ENCODE results near the gene DSCAM. TPM values are rescaled to one million over a fixed set of nuclear protein-coding genes. Genes with fewer than 3 reads are reported as not detected.
"Not testable (repeated sequence)": the region's sequence is repeated elsewhere in the genome, so short reads cannot be mapped to it uniquely, and the experiment has no call there.

Gene DSCAM
- total RNA-seq, 1 donor from 2014 or later: not detected

- no peak for DNase-seq (ENCODE audit: extremely low read depth, low read depth, low spot score)
Observed at GRCh38 chr21:40074710-40075109, 772.2 kb downstream of the DSCAM start.

- no peak for DNase-seq (ENCODE audit: extremely low read depth, low read depth, low spot score)
Observed at GRCh38 chr21:40074198-40074597, 772.8 kb downstream of the DSCAM start.

GRCh38 chr21:40073642-40074041 is 773.3 kb downstream of the DSCAM start:
- no peak for DNase-seq (ENCODE audit: extremely low read depth, low read depth, low spot score)

- no peak for DNase-seq (ENCODE audit: extremely low read depth, low read depth, low spot score)
Observed at GRCh38 chr21:40070871-40071270, 776.1 kb downstream of the DSCAM start.

GRCh38 chr21:40067751-40068150 is 779.2 kb downstream of the DSCAM start:
- no peak for DNase-seq (ENCODE audit: extremely low read depth, low read depth, low spot score)

GRCh38 chr21:40066221-40066620 is 780.7 kb downstream of the DSCAM start:
- DNase-seq (ENCODE audit: extremely low read depth, low read depth, low spot score): no peak

GRCh38 chr21:40060083-40060677 is 786.8 kb downstream of the DSCAM start:
- DNase-seq (ENCODE audit: extremely low read depth, low read depth, low spot score): no peak

GRCh38 chr21:40057331-40057730 is 789.6 kb downstream of the DSCAM start:
- DNase-seq (ENCODE audit: extremely low read depth, low read depth, low spot score): no peak

GRCh38 chr21:40056031-40056430 is 790.9 kb downstream of the DSCAM start:
- no peak for DNase-seq (ENCODE audit: extremely low read depth, low read depth, low spot score)

- no peak for DNase-seq (ENCODE audit: extremely low read depth, low read depth, low spot score)
Observed at GRCh38 chr21:40054403-40054802, 792.6 kb downstream of the DSCAM start.

- DNase-seq (ENCODE audit: extremely low read depth, low read depth, low spot score): no peak
Observed at GRCh38 chr21:40053007-40053406, 794.0 kb downstream of the DSCAM start.

GRCh38 chr21:40052276-40052675 is 794.7 kb downstream of the DSCAM start:
- no peak for DNase-seq (ENCODE audit: extremely low read depth, low read depth, low spot score)

GRCh38 chr21:40051801-40052200 is 795.2 kb downstream of the DSCAM start:
- no peak for DNase-seq (ENCODE audit: extremely low read depth, low read depth, low spot score)

GRCh38 chr21:40049931-40050290 is 797.0 kb downstream of the DSCAM start:
- DNase-seq (ENCODE audit: extremely low read depth, low read depth, low spot score): no peak

- no peak for DNase-seq (ENCODE audit: extremely low read depth, low read depth, low spot score)
Observed at GRCh38 chr21:40049031-40049930, 797.7 kb downstream of the DSCAM start.

GRCh38 chr21:40047993-40048730 is 798.8 kb downstream of the DSCAM start:
- no peak for DNase-seq (ENCODE audit: extremely low read depth, low read depth, low spot score)

- DNase-seq (ENCODE audit: extremely low read depth, low read depth, low spot score): no peak
Observed at GRCh38 chr21:40047211-40047610, 799.7 kb downstream of the DSCAM start.

GRCh38 chr21:40043866-40044265 is 803.1 kb downstream of the DSCAM start:
- DNase-seq (ENCODE audit: extremely low read depth, low read depth, low spot score): no peak

GRCh38 chr21:40043423-40043822 is 803.5 kb downstream of the DSCAM start:
- DNase-seq (ENCODE audit: extremely low read depth, low read depth, low spot score): no peak

- DNase-seq (ENCODE audit: extremely low read depth, low read depth, low spot score): no peak
Observed at GRCh38 chr21:40041446-40041845, 805.5 kb downstream of the DSCAM start.

- DNase-seq (ENCODE audit: extremely low read depth, low read depth, low spot score): not testable (repeated sequence)
Observed at GRCh38 chr21:40033156-40033782, 813.7 kb downstream of the DSCAM start.
